RWPE2 (cell line): ENCODE measurements around the gene DNMT3B.
A peak's percentile ranks its signal among the peaks of the same experiment; 100 is the strongest.

Experiments
- ATAC-seq: fragments of 200-7000 bp; cut with Tn5 transposase; 3 replicates; pipeline ENCODE4 v1.9.1; 2021; ENCODE audit warnings: low read depth
- DNase-seq: peaks from one replicate; pipeline ENCODE4 v3.0.0-alpha.2; 2020; ENCODE audit warnings: low spot score
- H3K27ac ChIP-seq: fragments of 450-650 bp; 2 replicates; pipeline ENCODE4 v1.5.1; 2017; ENCODE audit warnings: mild to moderate bottlenecking; ENCODE audit not compliant: poor library complexity, severe bottlenecking
- H3K27me3 ChIP-seq: fragments of 250-450 bp; sonication (Bioruptor Pico); 2 replicates; pipeline ENCODE4 v1.5.1; 2021; ENCODE audit warnings: mild to moderate bottlenecking, moderate library complexity; ENCODE audit not compliant: insufficient read depth, poor library complexity, severe bottlenecking
- H3K36me3 ChIP-seq: fragments of 250-450 bp; sonication (Bioruptor Pico); 2 replicates; pipeline ENCODE4 v1.5.1; 2020; ENCODE audit warnings: low read depth, mild to moderate bottlenecking, moderate library complexity
- H3K4me1 ChIP-seq: fragments of 250-450 bp; sonication (Bioruptor Pico); 2 replicates; pipeline ENCODE4 v1.5.1; 2021; ENCODE audit warnings: mild to moderate bottlenecking, moderate library complexity; ENCODE audit not compliant: insufficient read depth, poor library complexity, severe bottlenecking
- H3K4me3 ChIP-seq: fragments of 250-450 bp; sonication (Bioruptor Pico); 2 replicates; pipeline ENCODE4 v1.5.1; 2021; ENCODE audit warnings: mild to moderate bottlenecking, moderate library complexity; ENCODE audit not compliant: severe bottlenecking
- H3K9me3 ChIP-seq: fragments of 250-450 bp; sonication (Bioruptor Pico); 2 replicates; pipeline ENCODE4 v1.5.1; 2021; ENCODE audit warnings: mild to moderate bottlenecking, moderate library complexity; ENCODE audit not compliant: severe bottlenecking
- CTCF ChIP-seq: fragments of 450-650 bp; IDR thresholded peaks from one replicate; pipeline ENCODE4 v1.5.1; 2017; ENCODE audit warnings: mild to moderate bottlenecking, moderate library complexity; ENCODE audit not compliant: poor library complexity, severe bottlenecking

Gene DNMT3B

GRCh38 chr20:32803092-32803491 is 40.9 kb downstream of the DNMT3B start:
- no peak for TF ChIP-seq CTCF
- no peaks in the 10 kb centered on the region for H3K9me3 ChIP-seq
- no peaks in the 10 kb centered on the region for H3K27me3 ChIP-seq
- no peaks in the 10 kb centered on the region for H3K36me3 ChIP-seq
- ATAC-seq (no peak), DNase-seq (no peak)
- H3K27ac ChIP-seq, result no peak overlapping the region
- H3K4me1 ChIP-seq, result peaks cover 11% of the 10 kb centered on the region
- H3K4me3 ChIP-seq, result no peak overlapping the region

GRCh38 chr20:32804022-32804715 is 42.0 kb downstream of the DNMT3B start:
- TF ChIP-seq CTCF, result no peak
- peaks cover 11% of the 10 kb centered on the region for H3K4me1 ChIP-seq
- DNase-seq, result no peak
- no peak overlapping the region for H3K27ac ChIP-seq
- peaks cover 3% of the 10 kb centered on the region; the same call in 1 of the 2 replicates for H3K36me3 ChIP-seq
- no peaks in the 10 kb centered on the region for H3K9me3 ChIP-seq
- H3K4me3 ChIP-seq, result no peak overlapping the region
- H3K27me3 ChIP-seq, result no peaks in the 10 kb centered on the region
- no peak; the same call in 2 of the 3 replicates for ATAC-seq

GRCh38 chr20:32804817-32805216 is 42.6 kb downstream of the DNMT3B start:
- Histone ChIP-seq H3K4me1 (peaks cover 11% of the 10 kb centered on the region), H3K27me3 (no peaks in the 10 kb centered on the region), H3K27ac (no peak overlapping the region), H3K4me3 (no peak overlapping the region), H3K9me3 (no peaks in the 10 kb centered on the region), H3K36me3 (peaks cover 4% of the 10 kb centered on the region; the same call in 1 of the 2 replicates)
- TF ChIP-seq CTCF, result no peak
- peak; percentile 41; the same call in 2 of the 3 replicates for ATAC-seq
- DNase-seq, result no peak

- Histone ChIP-seq H3K27me3 (no peaks in the 10 kb centered on the region), H3K27ac (no peak overlapping the region), H3K4me3 (no peak overlapping the region), H3K9me3 (no peaks in the 10 kb centered on the region), H3K36me3 (peaks cover 4% of the 10 kb centered on the region; the same call in 1 of the 2 replicates), H3K4me1 (peaks cover 11% of the 10 kb centered on the region)
- DNase-seq (no peak), ATAC-seq (no peak)
- TF ChIP-seq CTCF, result no peak
Measured at GRCh38 chr20:32805721-32806120, 43.5 kb downstream of the DNMT3B start.

GRCh38 chr20:32806356-32806755 is 44.2 kb downstream of the DNMT3B start:
- ATAC-seq (peak; percentile 55; the same call in 2 of the 3 replicates), DNase-seq (no peak)
- Histone ChIP-seq H3K4me1 (peaks cover 11% of the 10 kb centered on the region), H3K36me3 (peaks cover 4% of the 10 kb centered on the region; the same call in 1 of the 2 replicates), H3K9me3 (no peaks in the 10 kb centered on the region), H3K27me3 (no peaks in the 10 kb centered on the region), H3K27ac (no peak overlapping the region), H3K4me3 (no peak overlapping the region)
- no peak for TF ChIP-seq CTCF
